ENCODE measurements around the gene RAD51B. TPM values are rescaled to one million over a fixed set of nuclear protein-coding genes. Genes with fewer than 3 reads are reported as not detected.

RAD51B gene
- total and polyA plus RNA-seq, 2 experiments from 2014 or later, result 10.1 to 18.0 TPM

- no peaks in the 10 kb centered on the region for H4K20me1 ChIP-seq (ENCODE audit: insufficient read depth, poor library complexity, severe bottlenecking)
- peaks cover 4% of the 10 kb centered on the region for H3K9me3 ChIP-seq (ENCODE audit: low read depth)
- H3K79me2 ChIP-seq, result no peaks in the 10 kb centered on the region
- peak overlapping the region; percentile 91 for H3K27ac ChIP-seq
- peak overlapping the region; percentile 44 for H2AFZ ChIP-seq
- H3K4me2 ChIP-seq, result peak overlapping the region; percentile 24
- no peak for TF ChIP-seq CTCF (IDR thresholded peaks at IDR 0.05; ENCODE audit: poor library complexity)
- TF ChIP-seq EZH2phosphoT487 (IDR thresholded peaks at IDR 0.05; ENCODE audit: low read depth, severe bottlenecking, unreplicated experiment), result no peak
- no peak for TF ChIP-seq EZH2 (IDR thresholded peaks at IDR 0.05; ENCODE audit: borderline replicate concordance)
- H3K4me3 ChIP-seq, result no peak overlapping the region
- peak; percentile 57 for DNase-seq (ENCODE audit: low spot score)
- H3K27me3 ChIP-seq, result no peaks in the 10 kb centered on the region
- no peaks in the 10 kb centered on the region for H3K9me2 ChIP-seq (replicated peaks; ENCODE audit: insufficient read depth)
- peaks cover 52% of the 10 kb centered on the region for H3K4me1 ChIP-seq (ENCODE audit: insufficient read depth)
- H3K36me3 ChIP-seq (replicated peaks; ENCODE audit: insufficient read depth, low read depth), result no peaks in the 10 kb centered on the region
- 65% methylated on average over 12 of the region's 12 CpGs for WGBS (ENCODE audit: low lambda C conversion rate, missing lambda C conversion rate)
These were observed 818.8 kb downstream of the RAD51B start for GRCh38 chr14:68638141-68638999.

DNA sequence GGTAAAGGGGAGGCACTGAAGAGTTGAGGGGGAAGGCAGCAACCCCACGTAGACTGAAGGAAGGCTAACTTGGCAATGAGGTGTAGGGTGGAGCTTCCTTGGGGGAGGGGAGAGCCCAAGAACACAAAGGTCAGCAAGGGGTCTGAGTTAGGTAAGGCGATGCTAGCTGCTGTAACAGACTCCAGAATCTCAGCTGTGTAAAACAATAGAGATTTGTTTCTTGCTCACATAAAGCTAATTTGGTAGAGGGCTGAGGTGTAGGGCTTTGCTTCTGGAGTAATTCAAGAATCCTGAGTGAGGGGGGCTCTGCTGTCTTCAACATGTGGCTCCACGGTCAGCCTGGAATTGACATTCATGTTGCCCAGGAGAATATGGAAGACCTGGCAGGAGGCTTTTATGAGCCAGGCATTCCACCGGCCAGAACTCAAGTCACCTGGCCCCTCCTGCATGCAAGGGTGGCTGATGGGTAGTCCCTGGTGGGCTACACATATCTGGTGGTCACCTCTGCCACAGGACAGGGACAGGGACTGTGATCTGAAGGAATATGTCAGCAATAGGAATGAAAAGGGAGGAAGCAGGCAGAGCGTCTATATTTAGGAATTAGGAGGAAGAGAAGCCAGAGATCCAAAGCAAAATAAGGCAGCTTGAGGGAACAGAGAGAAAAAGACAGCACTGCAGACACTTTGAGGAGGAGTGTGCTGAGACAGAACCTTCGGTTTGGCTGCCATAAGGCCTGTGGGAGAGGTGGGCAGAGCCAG lies 819.6 kb downstream of the RAD51B start:
- H2AFZ ChIP-seq, result no peak overlapping the region
- no peak overlapping the region for H3K4me2 ChIP-seq
- H3K27ac ChIP-seq, result peak overlapping the region; percentile 91
- H4K20me1 ChIP-seq (ENCODE audit: insufficient read depth, poor library complexity, severe bottlenecking), result no peaks in the 10 kb centered on the region
- H3K27me3 ChIP-seq, result no peaks in the 10 kb centered on the region
- no peak for TF ChIP-seq EZH2 (IDR thresholded peaks at IDR 0.05; ENCODE audit: borderline replicate concordance)
- TF ChIP-seq EZH2phosphoT487 (IDR thresholded peaks at IDR 0.05; ENCODE audit: low read depth, severe bottlenecking, unreplicated experiment), result no peak
- TF ChIP-seq CTCF (IDR thresholded peaks at IDR 0.05; ENCODE audit: poor library complexity), result no peak
- no peaks in the 10 kb centered on the region for H3K36me3 ChIP-seq (replicated peaks; ENCODE audit: insufficient read depth, low read depth)
- H3K4me1 ChIP-seq (ENCODE audit: insufficient read depth), result peaks cover 44% of the 10 kb centered on the region
- 65% methylated on average over 6 of the region's 6 CpGs for WGBS (ENCODE audit: low lambda C conversion rate, missing lambda C conversion rate)
- H3K4me3 ChIP-seq, result no peak overlapping the region
- H3K79me2 ChIP-seq, result no peaks in the 10 kb centered on the region
- no peak for DNase-seq (ENCODE audit: low spot score)
- no peaks in the 10 kb centered on the region for H3K9me2 ChIP-seq (replicated peaks; ENCODE audit: insufficient read depth)
- H3K9me3 ChIP-seq (ENCODE audit: low read depth), result peaks cover 4% of the 10 kb centered on the region

GRCh38 chr14:68639758-68640574 lies 820.4 kb downstream of the RAD51B start:
- Histone ChIP-seq H3K4me3 (no peak overlapping the region), H3K79me2 (no peaks in the 10 kb centered on the region), H2AFZ (no peak overlapping the region), H3K27ac (peak overlapping the region; percentile 91), H3K9me2 (replicated peaks; ENCODE audit: insufficient read depth) (no peaks in the 10 kb centered on the region), H3K27me3 (no peaks in the 10 kb centered on the region), H4K20me1 (ENCODE audit: insufficient read depth, poor library complexity, severe bottlenecking) (no peaks in the 10 kb centered on the region), H3K4me1 (ENCODE audit: insufficient read depth) (peaks cover 36% of the 10 kb centered on the region), H3K9me3 (ENCODE audit: low read depth) (peaks cover 4% of the 10 kb centered on the region), H3K36me3 (replicated peaks; ENCODE audit: insufficient read depth, low read depth) (no peaks in the 10 kb centered on the region), H3K4me2 (no peak overlapping the region)
- DNase-seq (ENCODE audit: low spot score), result no peak
- 93% methylated on average over 10 of the region's 10 CpGs for WGBS (ENCODE audit: low lambda C conversion rate, missing lambda C conversion rate)
- TF ChIP-seq CTCF (IDR thresholded peaks at IDR 0.05; ENCODE audit: poor library complexity), result no peak
- TF ChIP-seq EZH2phosphoT487 (IDR thresholded peaks at IDR 0.05; ENCODE audit: low read depth, severe bottlenecking, unreplicated experiment), result no peak

Data from hepatocyte (in vitro differentiated cells).